ENCODE results near the gene RGS17. TPM values are rescaled to one million over a fixed set of nuclear protein-coding genes. Genes with fewer than 3 reads are reported as not detected.
"Not testable (repeated sequence)": the region's sequence is repeated elsewhere in the genome, so short reads cannot be mapped to it uniquely, and the experiment has no call there.

The RGS17 gene
- total RNA-seq, 1 experiment from 2014 or later = 0.70 TPM

DNA sequence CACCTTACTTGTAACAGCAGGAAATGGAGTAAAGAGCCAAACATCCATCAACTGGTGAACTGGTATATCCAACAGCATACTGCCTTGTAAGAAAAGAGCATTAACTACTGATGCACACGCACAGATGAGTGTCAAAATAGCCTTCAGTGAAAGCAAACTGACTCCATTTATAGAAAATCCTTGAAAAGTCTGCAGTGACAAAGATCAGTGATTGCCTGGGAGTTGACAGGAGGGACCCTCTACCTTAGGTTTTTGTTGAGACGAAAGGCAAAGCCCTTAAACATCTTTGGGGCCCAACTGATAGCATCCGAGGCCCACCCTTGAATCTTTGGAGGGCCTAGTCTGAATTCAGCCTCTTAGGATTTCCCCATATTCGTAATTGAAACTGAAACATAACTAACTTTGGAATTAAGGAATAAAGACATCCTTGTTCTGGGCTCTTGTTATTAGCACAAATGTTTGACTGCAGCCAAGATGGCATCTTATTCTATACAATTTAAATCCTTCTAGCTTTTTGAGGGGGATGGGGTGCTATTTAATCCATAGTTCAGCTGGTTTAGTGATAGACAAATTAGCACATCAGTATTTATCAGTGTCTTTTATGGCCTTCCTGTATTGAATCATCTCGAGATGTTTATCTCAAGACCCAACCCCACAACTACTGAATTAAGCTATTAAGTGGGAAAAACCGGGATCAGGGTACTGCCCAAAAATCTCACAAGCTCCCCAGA lies 161.2 kb downstream of the RGS17 start:
- no peak overlapping the region for H3K27ac ChIP-seq
- ChIA-PET CTCF (interaction anchor here (1.1 kb wide), 1 partner anchor 22 kb away, joined by 6 read pairs; no protein-coding TSS in a partner anchor), POLR2A (ENCODE audit: unreplicated experiment) (no interaction called here)
- peaks cover 43% of the 10 kb centered on the region for H3K36me3 ChIP-seq (ENCODE audit: low read depth)
- H3K4me1 ChIP-seq (replicated peaks; ENCODE audit: insufficient read depth) = no peaks in the 10 kb centered on the region
- H3K79me2 ChIP-seq (ENCODE audit: low read depth) = peaks cover 20% of the 10 kb centered on the region
- H3K9me3 ChIP-seq (ENCODE audit: insufficient read depth, low read depth) = no peaks in the 10 kb centered on the region; the same call in 1 of the 2 replicates
- H3F3A ChIP-seq (ENCODE audit: insufficient read depth, low read depth) = peaks cover 28% of the 10 kb centered on the region
- no peaks in the 10 kb centered on the region for H3K27me3 ChIP-seq (ENCODE audit: insufficient read depth, low read depth)
- intact Hi-C loops (cut with micrococcal nuclease; ENCODE audit: unreplicated experiment) = no loop called here
- BruUV-seq (replicated peaks) = no TSS peak
- H3K4me3 ChIP-seq = no peak overlapping the region
- H3K4me2 ChIP-seq = no peak overlapping the region
- H2AFZ ChIP-seq = no peak overlapping the region
- no peaks in the 10 kb centered on the region for H3K9me2 ChIP-seq (ENCODE audit: insufficient read depth)
- no peaks in the 10 kb centered on the region for H4K20me1 ChIP-seq (ENCODE audit: insufficient read depth)
- no peak for DNase-seq
- TF ChIP-seq, protein P1, sequence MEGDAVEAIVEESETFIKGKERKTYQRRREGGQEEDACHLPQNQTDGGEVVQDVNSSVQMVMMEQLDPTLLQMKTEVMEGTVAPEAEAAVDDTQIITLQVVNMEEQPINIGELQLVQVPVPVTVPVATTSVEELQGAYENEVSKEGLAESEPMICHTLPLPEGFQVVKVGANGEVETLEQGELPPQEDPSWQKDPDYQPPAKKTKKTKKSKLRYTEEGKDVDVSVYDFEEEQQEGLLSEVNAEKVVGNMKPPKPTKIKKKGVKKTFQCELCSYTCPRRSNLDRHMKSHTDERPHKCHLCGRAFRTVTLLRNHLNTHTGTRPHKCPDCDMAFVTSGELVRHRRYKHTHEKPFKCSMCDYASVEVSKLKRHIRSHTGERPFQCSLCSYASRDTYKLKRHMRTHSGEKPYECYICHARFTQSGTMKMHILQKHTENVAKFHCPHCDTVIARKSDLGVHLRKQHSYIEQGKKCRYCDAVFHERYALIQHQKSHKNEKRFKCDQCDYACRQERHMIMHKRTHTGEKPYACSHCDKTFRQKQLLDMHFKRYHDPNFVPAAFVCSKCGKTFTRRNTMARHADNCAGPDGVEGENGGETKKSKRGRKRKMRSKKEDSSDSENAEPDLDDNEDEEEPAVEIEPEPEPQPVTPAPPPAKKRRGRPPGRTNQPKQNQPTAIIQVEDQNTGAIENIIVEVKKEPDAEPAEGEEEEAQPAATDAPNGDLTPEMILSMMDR (conservative IDR thresholded peaks at IDR 0.05) = no peak
- TF ChIP-seq EZH2 (IDR thresholded peaks at IDR 0.05; ENCODE audit: low read depth) = no peak

DNA sequence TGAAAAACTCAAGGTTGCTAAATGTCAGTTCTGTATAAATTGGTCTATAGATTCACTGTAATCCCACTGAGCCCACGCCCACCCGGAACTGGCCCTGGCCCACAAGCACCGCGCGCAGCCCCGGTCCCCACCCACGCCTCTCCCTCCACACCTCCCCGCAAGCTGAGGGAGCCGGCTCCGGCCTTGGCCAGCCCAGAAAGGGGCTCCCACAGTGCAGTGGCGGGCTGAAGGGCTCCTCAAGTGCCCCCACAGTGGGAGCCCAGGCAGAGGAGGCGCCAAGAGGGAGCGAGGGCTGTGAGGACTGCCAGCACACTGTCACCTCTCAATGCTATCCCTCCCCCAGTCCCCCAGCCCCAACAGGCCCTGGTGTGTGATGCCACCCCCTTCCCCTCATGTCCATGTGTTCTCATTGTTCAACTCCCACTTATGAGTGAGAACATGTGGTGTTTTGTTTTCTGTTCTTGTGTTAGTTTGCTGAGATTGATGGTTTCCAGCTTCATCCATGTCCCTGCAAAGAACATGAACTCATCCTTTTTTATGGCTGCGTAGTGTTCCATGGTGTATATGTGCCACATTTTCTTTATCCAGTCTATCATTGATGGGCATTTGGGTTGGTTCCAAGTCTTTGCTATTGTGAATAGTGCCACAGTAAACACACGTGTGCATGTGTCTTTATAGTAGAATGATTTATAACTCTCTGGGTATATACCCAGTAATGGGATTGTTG lies 164.8 kb downstream of the RGS17 start:
- intact Hi-C loops (cut with micrococcal nuclease; ENCODE audit: unreplicated experiment); DNase-seq; H3K4me3 ChIP-seq; H3K4me2 ChIP-seq; H2AFZ ChIP-seq; H4K20me1 ChIP-seq (ENCODE audit: insufficient read depth); H3K9me2 ChIP-seq (ENCODE audit: insufficient read depth); H3K27me3 ChIP-seq (ENCODE audit: insufficient read depth, low read depth); H3K4me1 ChIP-seq (replicated peaks; ENCODE audit: insufficient read depth); BruUV-seq (replicated peaks); CTCF ChIA-PET; H3K27ac ChIP-seq; H3K9me3 ChIP-seq (ENCODE audit: insufficient read depth, low read depth); H3K79me2 ChIP-seq (ENCODE audit: low read depth); POLR2A ChIA-PET (ENCODE audit: unreplicated experiment): not testable (repeated sequence)
- Histone ChIP-seq H3K36me3 (ENCODE audit: low read depth) (0 out of 2 replicates have a peak, but pooled peaks cover 11% of the 10 kb centered on the region), H3F3A (ENCODE audit: insufficient read depth, low read depth) (peaks cover 17% of the 10 kb centered on the region; the same call in 1 of the 2 replicates)

DNA sequence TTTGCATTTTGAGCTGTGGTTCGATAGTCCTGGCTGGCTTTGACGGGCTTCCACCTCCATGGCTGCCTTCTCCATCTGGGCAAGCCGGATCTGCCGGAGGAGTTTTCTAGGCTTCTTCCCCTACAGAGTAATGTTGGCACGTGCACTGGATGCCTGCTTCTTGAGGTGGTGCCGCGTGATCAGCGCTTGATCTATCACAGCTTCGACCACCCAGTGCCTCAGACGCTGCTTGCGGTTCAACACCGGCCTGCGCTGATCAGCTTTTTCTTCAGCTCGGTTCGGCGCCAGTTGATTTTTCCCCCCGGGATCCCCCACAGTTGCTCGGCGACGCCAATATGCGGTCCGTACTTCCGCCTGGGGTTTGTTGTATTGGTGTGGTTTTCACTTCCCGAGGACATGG lies 171.7 kb downstream of the RGS17 start:
- ChIA-PET CTCF (no interaction called here), POLR2A (ENCODE audit: unreplicated experiment) (no interaction called here)
- no TSS peak for BruUV-seq (replicated peaks)
- intact Hi-C loops (cut with micrococcal nuclease; ENCODE audit: unreplicated experiment) = no loop called here
- Histone ChIP-seq H3K36me3 (ENCODE audit: low read depth) (no peaks in the 10 kb centered on the region), H3K27me3 (ENCODE audit: insufficient read depth, low read depth) (no peaks in the 10 kb centered on the region), H4K20me1 (ENCODE audit: insufficient read depth) (no peaks in the 10 kb centered on the region), H3K4me3 (no peak overlapping the region), H3K79me2 (ENCODE audit: low read depth) (no peaks in the 10 kb centered on the region), H3K9me2 (ENCODE audit: insufficient read depth) (no peaks in the 10 kb centered on the region), H3K4me2 (no peak overlapping the region), H2AFZ (no peak overlapping the region), H3F3A (ENCODE audit: insufficient read depth, low read depth) (no peaks in the 10 kb centered on the region), H3K4me1 (replicated peaks; ENCODE audit: insufficient read depth) (no peaks in the 10 kb centered on the region), H3K9me3 (ENCODE audit: insufficient read depth, low read depth) (no peaks in the 10 kb centered on the region), H3K27ac (no peak overlapping the region)
- no peak for DNase-seq
- TF ChIP-seq, protein P1 (conservative IDR thresholded peaks at IDR 0.05) = no peak
- TF ChIP-seq EZH2 (IDR thresholded peaks at IDR 0.05; ENCODE audit: low read depth) = no peak
